Measurements from ENCODE around the gene CCDC9B.

- TF ChIP-seq POLR2A (IDR thresholded peaks at IDR 0.05) (no peak), CTCF (IDR thresholded peaks at IDR 0.05) (no peak)
These were observed 39.1 kb upstream of the CCDC9B start for GRCh38 chr15:40379853-40380252.

Measured in gastroesophageal sphincter (tissue), 3 donors.